SK-N-SH treated with all-trans-retinoic acid at 6 μM for 48 hours (cell line): ENCODE measurements around the gene GNAQ.

Experiments used
- ARNTL ChIP-seq: fragments of 450-650 bp; formaldehyde crosslinking; IDR thresholded peaks from 2 replicates; pipeline ENCODE4 v1.5.0; 2020; ENCODE audit warnings: low read depth, mild to moderate bottlenecking, moderate library complexity, borderline replicate concordance
- OSR1 ChIP-seq: fragments of 250-450 bp; sonication (Bioruptor Pico); IDR thresholded peaks from 2 replicates; pipeline ENCODE4 v1.8.0; 2022; ENCODE audit warnings: moderate library complexity, mild to moderate bottlenecking, inconsistent platforms
- PATZ1 ChIP-seq: fragments of 250-450 bp; sonication (Bioruptor Pico); IDR thresholded peaks from 2 replicates; pipeline ENCODE4 v1.8.0; 2020; ENCODE audit warnings: mild to moderate bottlenecking, moderate library complexity, borderline replicate concordance

- TF ChIP-seq PATZ1 (no peak; the same call in 1 of the 2 replicates), OSR1 (no peak), ARNTL (CRISPR knock-in tag) (no peak)
These were observed 280.1 kb downstream of the GNAQ start for GRCh38 chr9:77751341-77752091.
